ENCODE data around the gene PPARGC1A. TPM values are rescaled to one million over a fixed set of nuclear protein-coding genes. Genes with fewer than 3 reads are reported as not detected.

PPARGC1A gene
- total RNA-seq, 4 donors from 2014 or later, result 13.8 to 22.8 (median 17.1) TPM

GRCh38 chr4:23889391-23889790, 456 bp downstream of the PPARGC1A start:
- H3K4me1 ChIP-seq, result peaks cover 13 to 77% (median 61%) of the 10 kb centered on the region in 4 donors
- H3K9me3 ChIP-seq, result no peaks in the 10 kb centered on the region
- H3K36me3 ChIP-seq, result no peaks in the 10 kb centered on the region
- WGBS, result 2% methylated on average over 3 of the region's 3 CpGs
- intact Hi-C loops (cut with DNase I), result no loop called here
- H3K4me3 ChIP-seq, result peak overlapping the region; percentile 55 to 63 (median 60)
- no peaks in the 10 kb centered on the region for H3K27me3 ChIP-seq
- no peak for DNase-seq (ENCODE audit: extremely low spot score)
- H3K27ac ChIP-seq (replicated peaks in 1 of 4), result peak overlapping the region; percentile 86 to 90 (median 87)
- TF ChIP-seq EP300 (IDR thresholded peaks at IDR 0.05) (no peak), POLR2AphosphoS5 (IDR thresholded peaks at IDR 0.05) (no peak), CTCF (IDR thresholded peaks at IDR 0.05) (no peak), POLR2A (IDR thresholded peaks at IDR 0.05; ENCODE audit: low read depth) (no peak)

GRCh38 chr4:23888421-23889319, 1.2 kb downstream of the PPARGC1A start:
- Histone ChIP-seq H3K4me1 (peaks cover 13 to 73% (median 58%) of the 10 kb centered on the region in 4 donors), H3K27ac (replicated peaks in 1 of 4) (peak overlapping the region; percentile 86 to 90 (median 87)), H3K36me3 (no peaks in the 10 kb centered on the region), H3K4me3 (peak overlapping the region; percentile 55 to 63 (median 60)), H3K27me3 (no peaks in the 10 kb centered on the region), H3K9me3 (no peaks in the 10 kb centered on the region)
- intact Hi-C loops (cut with DNase I), result no loop called here
- TF ChIP-seq POLR2A (IDR thresholded peaks at IDR 0.05; ENCODE audit: low read depth) (no peak), POLR2AphosphoS5 (IDR thresholded peaks at IDR 0.05) (peak; percentile 33 to 65), EP300 (IDR thresholded peaks at IDR 0.05) (no peak), CTCF (IDR thresholded peaks at IDR 0.05) (no peak)
- WGBS, result 6% methylated on average over 25 of the region's 25 CpGs
- peak; percentile 91 for DNase-seq (ENCODE audit: extremely low spot score)

GRCh38 chr4:23887989-23888388, 1.9 kb downstream of the PPARGC1A start:
- Histone ChIP-seq H3K27me3 (no peaks in the 10 kb centered on the region), H3K9me3 (no peaks in the 10 kb centered on the region), H3K4me3 (peak overlapping the region; percentile 55 to 63 (median 60)), H3K4me1 (peaks cover 13 to 77% (median 64%) of the 10 kb centered on the region in 4 donors), H3K27ac (replicated peaks in 1 of 4) (peak overlapping the region; percentile 86 to 90 (median 87)), H3K36me3 (no peaks in the 10 kb centered on the region)
- WGBS, result 30% methylated on average over 7 of the region's 7 CpGs
- peak; percentile 72 for DNase-seq (ENCODE audit: extremely low spot score)
- no peak for TF ChIP-seq POLR2A (IDR thresholded peaks at IDR 0.05; ENCODE audit: low read depth)
- TF ChIP-seq CTCF (IDR thresholded peaks at IDR 0.05), result no peak
- no peak for TF ChIP-seq POLR2AphosphoS5 (IDR thresholded peaks at IDR 0.05)
- no peak for TF ChIP-seq EP300 (IDR thresholded peaks at IDR 0.05)
- intact Hi-C loops (cut with DNase I), result no loop called here

GRCh38 chr4:23887173-23887572, 2.7 kb downstream of the PPARGC1A start:
- no peak for TF ChIP-seq POLR2AphosphoS5 (IDR thresholded peaks at IDR 0.05)
- no peak for TF ChIP-seq POLR2A (IDR thresholded peaks at IDR 0.05; ENCODE audit: low read depth)
- WGBS, result 61% methylated on average over 3 of the region's 3 CpGs
- no peaks in the 10 kb centered on the region for H3K9me3 ChIP-seq
- H3K36me3 ChIP-seq, result no peaks in the 10 kb centered on the region
- intact Hi-C loops (cut with DNase I), result no loop called here
- H3K27ac ChIP-seq (replicated peaks in 1 of 4), result peak overlapping the region; percentile 86 to 90 (median 87)
- H3K27me3 ChIP-seq, result no peaks in the 10 kb centered on the region
- peak overlapping the region in 3 of 4 donors; percentile 12 to 60 (median 59) for H3K4me3 ChIP-seq
- DNase-seq (ENCODE audit: extremely low spot score), result no peak
- H3K4me1 ChIP-seq, result peaks cover 13 to 77% (median 68%) of the 10 kb centered on the region in 4 donors

GRCh38 chr4:23885943-23886590, 3.8 kb downstream of the PPARGC1A start:
- H3K27ac ChIP-seq (replicated peaks in 1 of 4), result peak overlapping the region; percentile 86 to 90 (median 87)
- H3K36me3 ChIP-seq, result no peaks in the 10 kb centered on the region
- no peaks in the 10 kb centered on the region for H3K9me3 ChIP-seq
- no peaks in the 10 kb centered on the region for H3K27me3 ChIP-seq
- H3K4me3 ChIP-seq, result no peak overlapping the region
- 95% methylated on average over 6 of the region's 6 CpGs for WGBS
- TF ChIP-seq POLR2A (IDR thresholded peaks at IDR 0.05; ENCODE audit: low read depth) (no peak), EP300 (IDR thresholded peaks at IDR 0.05) (no peak), POLR2AphosphoS5 (IDR thresholded peaks at IDR 0.05) (no peak), CTCF (IDR thresholded peaks at IDR 0.05) (no peak)
- intact Hi-C loops (cut with DNase I), result no loop called here
- DNase-seq (ENCODE audit: extremely low spot score), result peak; percentile 57
- H3K4me1 ChIP-seq, result peaks cover 14 to 77% (median 68%) of the 10 kb centered on the region in 4 donors
